KMS-11 (cell line): ENCODE data around the gene MRPL12.
"Not testable (repeated sequence)": the region's sequence is repeated elsewhere in the genome, so short reads cannot be mapped to it uniquely, and the experiment has no call there.

Experiments
- H2AFZ ChIP-seq: fragments of 200-600 bp; sonication (generic); 2 replicates; pipeline ENCODE4 v1.6.1; 2016; ENCODE audit warnings: antibody characterized with exemption, mixed run types, low read depth
- H3K27ac ChIP-seq: fragments of 200-600 bp; sonication (generic); 2 replicates; pipeline ENCODE4 v1.6.1; 2016; ENCODE audit warnings: mild to moderate bottlenecking, mixed run types
- H3K27me3 ChIP-seq: fragments of 200-600 bp; sonication (generic); 2 replicates; pipeline ENCODE4 v1.6.1; 2017; ENCODE audit warnings: mild to moderate bottlenecking, low read depth, mixed run types, moderate library complexity; ENCODE audit not compliant: insufficient read depth
- H3K36me3 ChIP-seq: fragments of 200-600 bp; sonication (generic); 2 replicates; pipeline ENCODE4 v1.6.1; 2017; ENCODE audit warnings: mild to moderate bottlenecking, mixed run types; ENCODE audit not compliant: insufficient read depth
- H3K4me1 ChIP-seq: fragments of 200-600 bp; sonication (generic); 2 replicates; pipeline ENCODE4 v1.6.1; 2016; ENCODE audit warnings: mild to moderate bottlenecking, low read depth, mixed run types; ENCODE audit not compliant: poor library complexity, severe bottlenecking
- H3K4me2 ChIP-seq: fragments of 200-600 bp; sonication (generic); 2 replicates; pipeline ENCODE4 v1.7.0; 2016; ENCODE audit warnings: mild to moderate bottlenecking, mixed run types
- H3K4me3 ChIP-seq: fragments of 200-600 bp; sonication (generic); IDR thresholded peaks from 2 replicates; pipeline ENCODE4 v1.6.1; 2017; ENCODE audit warnings: low read depth, low read length, mixed read lengths; ENCODE audit not compliant: insufficient read depth
- H3K79me2 ChIP-seq: fragments of 200-600 bp; sonication (generic); 2 replicates; pipeline ENCODE4 v1.6.1; 2016; ENCODE audit warnings: low read depth, mixed run types; ENCODE audit not compliant: insufficient read depth
- H3K9ac ChIP-seq: fragments of 200-600 bp; sonication (generic); 2 replicates; pipeline ENCODE4 v1.6.1; 2016; ENCODE audit warnings: mild to moderate bottlenecking, mixed run types
- H4K20me1 ChIP-seq: fragments of 200-600 bp; sonication (generic); 2 replicates; pipeline ENCODE4 v1.6.1; 2016; ENCODE audit warnings: mild to moderate bottlenecking, mixed run types; ENCODE audit not compliant: insufficient read depth
- TF ChIP-seq, protein P1 (sequence below): fragments of 200-600 bp; sonication (generic); conservative IDR thresholded peaks from 2 replicates; pipeline ENCODE4 v1.6.1; 2017; ENCODE audit warnings: low read depth, mild to moderate bottlenecking, antibody characterized with exemption, low read length, moderate library complexity, mixed read lengths

Gene MRPL12

DNA sequence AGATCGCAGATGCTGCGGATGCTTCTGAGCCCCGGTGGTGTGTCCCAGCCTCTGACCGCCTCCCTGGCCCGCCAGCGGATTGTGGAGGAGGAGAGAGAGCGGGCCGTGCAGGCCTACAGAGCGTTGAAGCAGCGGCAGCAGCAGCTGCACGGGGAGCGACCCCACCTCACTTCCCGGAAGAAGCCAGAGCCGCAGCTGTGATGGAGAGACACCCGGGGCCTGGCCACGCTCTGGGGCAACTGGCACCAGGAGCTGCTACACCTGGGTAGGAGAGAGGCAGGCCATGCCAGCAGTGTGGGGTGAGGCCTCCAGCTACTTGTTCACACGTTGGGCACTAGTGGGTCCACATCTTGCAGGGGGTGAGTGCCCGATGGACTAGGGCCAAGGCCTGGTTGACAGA lies 30.7 kb upstream of the MRPL12 start:
- no peak overlapping the region for H3K4me3 ChIP-seq
- no peak overlapping the region for H2AFZ ChIP-seq
- H3K27ac ChIP-seq = no peak overlapping the region
- peaks cover 18% of the 10 kb centered on the region for H3K79me2 ChIP-seq
- no peak overlapping the region for H3K4me2 ChIP-seq
- no peaks in the 10 kb centered on the region for H3K27me3 ChIP-seq
- TF ChIP-seq, protein P1, sequence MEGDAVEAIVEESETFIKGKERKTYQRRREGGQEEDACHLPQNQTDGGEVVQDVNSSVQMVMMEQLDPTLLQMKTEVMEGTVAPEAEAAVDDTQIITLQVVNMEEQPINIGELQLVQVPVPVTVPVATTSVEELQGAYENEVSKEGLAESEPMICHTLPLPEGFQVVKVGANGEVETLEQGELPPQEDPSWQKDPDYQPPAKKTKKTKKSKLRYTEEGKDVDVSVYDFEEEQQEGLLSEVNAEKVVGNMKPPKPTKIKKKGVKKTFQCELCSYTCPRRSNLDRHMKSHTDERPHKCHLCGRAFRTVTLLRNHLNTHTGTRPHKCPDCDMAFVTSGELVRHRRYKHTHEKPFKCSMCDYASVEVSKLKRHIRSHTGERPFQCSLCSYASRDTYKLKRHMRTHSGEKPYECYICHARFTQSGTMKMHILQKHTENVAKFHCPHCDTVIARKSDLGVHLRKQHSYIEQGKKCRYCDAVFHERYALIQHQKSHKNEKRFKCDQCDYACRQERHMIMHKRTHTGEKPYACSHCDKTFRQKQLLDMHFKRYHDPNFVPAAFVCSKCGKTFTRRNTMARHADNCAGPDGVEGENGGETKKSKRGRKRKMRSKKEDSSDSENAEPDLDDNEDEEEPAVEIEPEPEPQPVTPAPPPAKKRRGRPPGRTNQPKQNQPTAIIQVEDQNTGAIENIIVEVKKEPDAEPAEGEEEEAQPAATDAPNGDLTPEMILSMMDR = no peak
- H3K9ac ChIP-seq = no peak overlapping the region
- no peaks in the 10 kb centered on the region for H4K20me1 ChIP-seq
- peaks cover 5% of the 10 kb centered on the region; the same call in 1 of the 2 replicates for H3K36me3 ChIP-seq
- H3K4me1 ChIP-seq = peaks cover 11% of the 10 kb centered on the region

DNA sequence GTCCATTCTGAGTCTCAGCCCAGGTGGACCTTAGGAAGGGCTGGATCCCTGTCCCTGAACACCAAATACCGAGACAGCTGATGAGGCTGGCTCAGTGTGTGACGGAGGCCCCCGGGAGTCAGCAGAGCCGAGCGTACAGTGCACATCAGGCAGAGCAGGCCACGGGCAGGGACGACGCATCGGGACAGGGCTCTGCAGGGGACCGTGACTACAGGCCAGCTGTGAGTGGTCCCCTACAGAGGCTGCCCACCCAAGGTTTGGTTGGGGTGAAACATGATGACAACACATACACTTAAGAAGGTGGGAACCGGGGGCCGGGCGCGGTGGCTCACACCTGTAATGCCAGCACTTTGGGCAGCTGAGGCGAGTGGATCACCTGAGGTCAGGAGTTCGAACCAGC lies 30.2 kb upstream of the MRPL12 start:
- TF ChIP-seq, protein P1 = no peak

DNA sequence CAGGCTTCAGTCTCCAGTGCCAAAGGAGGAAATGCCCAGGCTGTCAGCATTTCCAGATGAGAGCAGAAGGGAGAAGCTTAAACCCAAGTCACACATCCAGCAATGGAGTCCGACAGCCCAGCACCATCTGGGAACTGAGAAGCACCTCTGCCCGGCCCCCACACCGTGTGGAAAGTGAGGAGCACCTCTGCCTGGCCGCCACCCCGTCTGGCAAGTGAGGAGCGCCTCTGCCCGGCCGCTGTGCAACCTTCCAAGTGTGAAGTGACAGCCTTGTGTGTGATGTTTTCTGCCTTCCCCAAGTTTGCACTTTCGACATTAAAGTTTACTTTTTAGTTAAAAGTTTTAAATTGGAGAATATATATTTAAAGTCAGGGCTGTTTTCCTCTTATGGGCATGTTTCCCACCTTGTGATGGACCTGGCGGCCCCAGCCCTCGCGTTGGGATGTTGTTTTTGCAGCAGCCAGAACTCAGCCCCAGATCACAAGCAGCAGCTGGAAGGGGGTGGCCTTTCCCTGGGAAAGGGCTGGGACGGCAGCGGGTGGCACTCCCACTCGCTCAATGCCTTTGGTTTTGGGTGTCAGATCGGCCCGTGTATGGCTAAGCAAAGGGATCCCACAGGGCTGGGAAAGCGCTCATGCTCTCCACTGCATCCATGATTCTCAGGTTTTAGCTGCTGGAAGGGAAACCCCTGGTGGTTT lies 29.5 kb upstream of the MRPL12 start:
- no peak overlapping the region for H3K9ac ChIP-seq
- H3K4me2 ChIP-seq = no peak overlapping the region
- TF ChIP-seq, protein P1 = no peak
- no peaks in the 10 kb centered on the region for H3K27me3 ChIP-seq
- H3K79me2 ChIP-seq = peaks cover 6% of the 10 kb centered on the region
- peaks cover 5% of the 10 kb centered on the region; the same call in 1 of the 2 replicates for H3K36me3 ChIP-seq
- H2AFZ ChIP-seq = no peak overlapping the region
- no peak overlapping the region for H3K4me3 ChIP-seq
- H3K4me1 ChIP-seq = no peaks in the 10 kb centered on the region
- H3K27ac ChIP-seq = no peak overlapping the region
- H4K20me1 ChIP-seq = no peaks in the 10 kb centered on the region

More for the DNA sequence above, 30.2 kb upstream of the MRPL12 start:
- H2AFZ ChIP-seq = no peak overlapping the region
- H4K20me1 ChIP-seq = no peaks in the 10 kb centered on the region
- H3K27ac ChIP-seq = no peak overlapping the region
- H3K4me1 ChIP-seq = peaks cover 7% of the 10 kb centered on the region
- no peak overlapping the region for H3K9ac ChIP-seq
- peaks cover 5% of the 10 kb centered on the region; the same call in 1 of the 2 replicates for H3K36me3 ChIP-seq
- no peaks in the 10 kb centered on the region for H3K27me3 ChIP-seq
- no peak overlapping the region for H3K4me2 ChIP-seq
- H3K79me2 ChIP-seq = peaks cover 14% of the 10 kb centered on the region
- no peak overlapping the region for H3K4me3 ChIP-seq

DNA sequence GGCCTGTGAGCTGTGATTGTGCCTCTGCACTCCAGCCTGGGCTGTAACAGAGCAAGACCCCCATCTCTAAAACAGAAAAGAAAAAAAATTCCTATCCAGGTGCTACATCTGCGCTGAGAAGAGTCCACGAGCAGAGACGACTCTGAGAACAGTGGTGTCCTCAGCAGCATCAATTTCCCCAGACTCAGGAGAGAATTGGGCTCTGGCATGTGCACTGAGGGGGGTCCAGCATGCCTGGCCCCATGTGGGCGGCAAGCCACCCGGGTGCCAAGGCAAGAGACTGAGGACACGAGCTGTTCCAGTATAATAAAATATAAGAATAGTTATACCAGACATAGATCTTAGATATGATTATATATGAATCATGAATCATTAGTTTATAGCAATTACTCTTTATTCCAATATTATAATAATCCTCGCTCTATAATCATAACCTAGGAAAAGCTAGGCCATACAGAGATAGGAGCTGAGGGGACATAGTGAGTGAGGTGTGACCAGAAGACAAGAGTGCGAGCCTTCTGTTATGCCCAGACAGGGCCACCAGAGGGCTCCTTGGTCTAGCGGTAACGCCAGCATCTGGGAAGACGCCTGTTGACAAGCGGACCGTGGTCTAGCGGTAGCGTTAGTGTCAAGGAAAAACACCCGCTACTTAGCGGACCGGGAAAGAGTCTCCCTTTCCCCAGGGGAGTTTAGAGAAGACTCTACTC lies 27.5 kb upstream of the MRPL12 start:
- not testable (repeated sequence) for H3K4me2 ChIP-seq, H3K4me3 ChIP-seq, H4K20me1 ChIP-seq, H3K9ac ChIP-seq, H2AFZ ChIP-seq, H3K4me1 ChIP-seq, H3K27me3 ChIP-seq, H3K79me2 ChIP-seq, H3K36me3 ChIP-seq, H3K27ac ChIP-seq
- TF ChIP-seq, protein P1 = peak; percentile 52
